Common myeloid progenitor, CD34-positive (primary cell): ENCODE results near the gene LEP.

ENCODE experiments used
- CTCF ChIA-PET: fragments of 350-600 bp; sonication (Branson Sonifier 250); formaldehyde crosslinking; loops from one replicate; lab custom pipeline; 2021; ENCODE audit warnings: antibody characterized with exemption; lab: Charles Lee
- POLR2A ChIA-PET: fragments of 350-600 bp; sonication (Branson Sonifier 250); formaldehyde crosslinking; loops from one replicate; lab custom pipeline; 2021; ENCODE audit warnings: antibody characterized with exemption; lab: Charles Lee
- DNase-seq, 3 donors: peaks; one replicate each; pipeline versions ENCODE4 v3.0.0 to v3.0.0-alpha.2; 2013
- H3K27ac ChIP-seq, 2 experiments: 1 replicate in 1 of 2; 2 replicates in 1 of 2; pipeline ENCODE4 v1.7.0; 2013; ENCODE audit warnings: inconsistent platforms in 2 of 2, low read length in 2 of 2, mild to moderate bottlenecking in 2 of 2, low read depth in 1 of 2, moderate library complexity in 1 of 2; ENCODE audit not compliant: severe bottlenecking in 2 of 2, insufficient read depth in 1 of 2, poor library complexity in 1 of 2
- H3K27me3 ChIP-seq, 5 experiments: replicated peaks in 2 of 5; 1 replicate in 3 of 5; 2 replicates in 2 of 5; pipeline versions ENCODE4 v1.6.1 to v1.7.0; 2013; ENCODE audit warnings: low read length in 4 of 5, mild to moderate bottlenecking in 2 of 5, moderate library complexity in 2 of 5, inconsistent platforms in 1 of 5; ENCODE audit not compliant: insufficient read depth in 5 of 5, control insufficient read depth in 4 of 5
- H3K36me3 ChIP-seq, 4 experiments: 1 replicate in 2 of 4; 2 replicates in 2 of 4; pipeline versions ENCODE4 v1.6.1 to v1.7.0; 2013; ENCODE audit warnings: low read length in 3 of 4, control low read depth in 1 of 4, mild to moderate bottlenecking in 1 of 4; ENCODE audit not compliant: control insufficient read depth in 4 of 4, insufficient read depth in 4 of 4
- H3K4me1 ChIP-seq, 4 experiments: 1 replicate in 3 of 4; 2 replicates in 1 of 4; pipeline versions ENCODE4 v1.6.1 to v1.7.1; 2013; ENCODE audit warnings: low read length in 3 of 4, mild to moderate bottlenecking in 3 of 4, control low read depth in 1 of 4, inconsistent platforms in 1 of 4, moderate library complexity in 1 of 4; ENCODE audit not compliant: control insufficient read depth in 4 of 4, insufficient read depth in 4 of 4; ENCODE audit errors: control extremely low read depth in 1 of 4
- H3K4me3 ChIP-seq, 7 experiments: 1 replicate in 4 of 7; 2 replicates in 3 of 7; pipeline versions ENCODE4 v1.5.1 to v1.7.0; 2013; ENCODE audit warnings: mild to moderate bottlenecking in 7 of 7, low read length in 6 of 7, moderate library complexity in 6 of 7, inconsistent platforms in 2 of 7, low read depth in 2 of 7, control low read depth in 1 of 7; ENCODE audit not compliant: insufficient read depth in 4 of 7, control insufficient read depth in 1 of 7; ENCODE audit errors: extremely low read depth in 1 of 7
- H3K9me3 ChIP-seq, 5 experiments: 1 replicate in 4 of 5; 2 replicates in 1 of 5; pipeline versions ENCODE4 v1.6.1 to v1.7.1; 2013; ENCODE audit warnings: low read length in 4 of 5, mild to moderate bottlenecking in 2 of 5, inconsistent platforms in 1 of 5, low read depth in 1 of 5, moderate library complexity in 1 of 5; ENCODE audit not compliant: control insufficient read depth in 4 of 5, insufficient read depth in 2 of 5; ENCODE audit errors: control extremely low read depth in 1 of 5
- WGBS: methylation state at CpG from one replicate; pipeline ENCODE4 v1.1.5; 2013; ENCODE audit not compliant: insufficient coverage; 5-methylcytosine and 5-hydroxymethylcytosine counted together

LEP gene

DNA sequence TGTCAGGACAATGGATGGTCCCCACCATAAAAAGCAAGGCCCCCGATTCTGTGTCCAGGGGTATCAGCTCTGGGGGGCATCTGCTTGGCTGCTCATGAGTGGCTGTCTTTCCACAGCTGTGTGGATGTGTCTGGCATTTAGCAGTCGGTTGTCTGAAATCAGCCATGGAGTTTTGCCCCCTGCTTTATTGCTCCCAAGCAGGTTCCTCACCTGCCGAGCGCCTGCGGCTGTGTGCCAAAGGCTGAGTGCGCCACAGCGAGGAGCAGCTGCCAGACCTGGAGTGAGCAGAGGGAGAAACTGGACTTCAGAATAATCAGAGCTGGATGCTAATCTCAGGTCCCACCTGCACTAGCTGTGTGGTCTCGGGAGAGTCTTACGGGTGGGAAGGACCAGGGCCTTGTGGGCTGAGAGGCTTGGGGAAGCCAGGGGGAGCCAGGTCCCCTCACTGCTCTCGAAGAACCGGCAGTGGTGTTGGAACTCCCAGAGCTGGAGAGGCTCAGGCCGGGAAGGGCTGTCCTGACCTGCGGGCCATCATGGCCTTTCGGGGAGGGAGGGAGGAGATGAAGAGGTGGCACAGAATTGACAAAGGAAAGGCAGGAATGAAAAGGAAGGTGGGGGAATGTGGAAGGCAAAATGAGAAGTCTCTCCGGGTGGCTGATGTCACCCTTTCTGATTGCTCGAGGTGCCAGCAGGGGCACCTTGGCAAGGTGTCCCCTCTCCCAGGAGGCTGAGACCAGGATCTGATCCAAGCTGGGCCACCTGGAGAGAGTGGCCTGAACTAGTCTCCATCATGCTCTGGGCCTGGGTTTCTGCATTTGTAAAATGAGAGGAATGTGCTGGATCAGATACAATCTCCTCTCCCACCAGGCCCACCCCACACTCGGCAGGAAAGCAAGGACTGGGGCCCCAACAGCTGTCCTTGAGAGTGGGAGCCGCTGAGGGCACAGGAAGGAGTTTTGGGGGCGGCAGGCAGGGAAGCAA, 30.2 kb upstream of the LEP start:
- H3K36me3 ChIP-seq = no peaks in the 10 kb centered on the region
- peaks cover 0 to 1% (median 0%) of the 10 kb centered on the region in 4 experiments for H3K4me1 ChIP-seq
- DNase-seq = no peak
- CTCF ChIA-PET = interaction anchor here (1.1 to 8.9 kb wide), 12 partner anchors 13 to 502 kb away, joined by 3 to 188 read pairs (median 6); no protein-coding TSS in a partner anchor
- no peaks in the 10 kb centered on the region for H3K9me3 ChIP-seq
- POLR2A ChIA-PET = interaction anchor here (0.8 kb wide), 1 partner anchor 75 kb away, joined by 3 read pairs; no protein-coding TSS in a partner anchor
- H3K27me3 ChIP-seq = peaks cover 0 to 2% (median 0%) of the 10 kb centered on the region in 5 experiments
- WGBS = 94% methylated on average over 15 of the region's 19 CpGs
- no peak overlapping the region for H3K4me3 ChIP-seq
- H3K27ac ChIP-seq = no peak overlapping the region

DNA sequence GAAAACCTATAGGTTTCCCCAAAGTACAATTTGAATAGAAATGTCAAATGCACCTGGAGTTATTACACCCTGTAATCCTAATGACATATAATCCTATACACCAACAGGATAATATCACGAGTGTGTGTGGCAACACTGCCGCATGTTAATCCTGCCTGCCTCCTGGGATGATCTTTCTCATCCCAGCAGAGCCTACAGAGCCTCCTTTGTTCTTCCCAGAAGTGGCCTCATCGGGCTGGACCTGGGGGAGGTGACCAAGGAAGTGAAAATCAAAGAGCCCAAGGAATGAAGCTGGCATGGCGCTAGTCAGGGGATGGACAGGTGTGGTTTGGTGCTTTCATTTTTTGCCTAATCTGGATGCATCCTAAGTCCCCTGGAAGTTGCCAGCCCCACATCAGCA, 29.5 kb upstream of the LEP start:
- ChIA-PET CTCF (interaction anchor here (1.8 to 8.9 kb wide), 5 partner anchors 12 to 503 kb away, joined by 5 to 188 read pairs (median 38); no protein-coding TSS in a partner anchor), POLR2A (no interaction called here)
- Histone ChIP-seq H3K4me3 (no peak overlapping the region), H3K36me3 (no peaks in the 10 kb centered on the region), H3K27ac (no peak overlapping the region), H3K27me3 (peaks cover 0 to 2% (median 0%) of the 10 kb centered on the region in 5 experiments), H3K4me1 (peaks cover 0 to 1% (median 0%) of the 10 kb centered on the region in 4 experiments), H3K9me3 (no peaks in the 10 kb centered on the region)
- WGBS = 100% methylated on average over 4 of the region's 4 CpGs
- no peak for DNase-seq

DNA sequence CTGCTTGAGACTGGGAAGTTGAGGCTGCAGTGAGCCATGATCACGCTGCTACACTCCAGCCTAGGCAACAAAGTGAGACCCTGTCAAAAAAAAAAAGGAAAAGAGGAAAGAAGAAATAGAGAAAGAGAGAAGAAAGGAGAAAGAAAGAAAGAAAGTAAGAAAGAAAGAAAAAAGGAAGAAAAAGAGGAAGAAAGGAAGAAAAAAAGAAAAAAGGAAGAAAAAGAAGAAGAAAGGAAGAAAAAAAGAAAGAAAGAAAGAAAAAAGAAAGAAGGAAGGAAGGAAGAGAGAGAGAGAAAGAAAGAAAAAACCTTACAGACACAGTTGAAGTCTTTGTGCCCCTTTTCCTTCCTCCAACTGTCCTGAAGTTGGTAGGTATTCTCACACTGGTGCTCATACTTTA, 26.6 kb upstream of the LEP start:
- Histone ChIP-seq H3K9me3 (no peaks in the 10 kb centered on the region), H3K4me3 (no peak overlapping the region), H3K4me1 (peaks cover 0 to 1% (median 0%) of the 10 kb centered on the region in 4 experiments), H3K36me3 (no peaks in the 10 kb centered on the region), H3K27ac (no peak overlapping the region), H3K27me3 (no peaks in the 10 kb centered on the region)
- WGBS = 89% methylated on average over 1 of the region's 1 CpG
- ChIA-PET POLR2A (no interaction called here), CTCF (interaction anchor here (1.4 to 1.7 kb wide), 2 partner anchors 79 to 107 kb away, joined by 4 to 5 read pairs; no protein-coding TSS in a partner anchor)
- DNase-seq = no peak

DNA sequence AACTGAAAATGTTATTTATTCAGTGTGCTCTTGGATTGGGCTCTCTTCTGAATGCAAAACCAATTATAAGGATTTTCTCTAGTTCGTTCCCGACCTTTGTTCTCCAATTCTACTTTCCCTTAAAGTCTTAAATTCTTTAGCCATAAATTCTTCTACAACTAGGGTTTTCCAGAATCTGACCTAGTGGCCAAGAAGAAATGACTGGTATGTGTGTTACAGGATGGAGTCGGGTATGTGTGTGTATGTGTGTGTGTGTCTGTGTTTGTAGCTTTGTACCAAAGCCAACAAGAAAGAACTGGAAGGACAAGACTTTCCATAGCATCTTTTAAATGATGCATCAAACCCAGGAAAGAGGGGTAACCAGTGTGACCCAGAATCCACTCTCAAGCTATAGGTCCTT, 25.8 kb upstream of the LEP start:
- Histone ChIP-seq H3K4me3 (no peak overlapping the region), H3K27ac (no peak overlapping the region), H3K27me3 (no peaks in the 10 kb centered on the region), H3K4me1 (no peaks in the 10 kb centered on the region), H3K9me3 (no peaks in the 10 kb centered on the region), H3K36me3 (no peaks in the 10 kb centered on the region)
- CTCF ChIA-PET = interaction anchor here (0.8 to 1.9 kb wide), 5 partner anchors 10 to 507 kb away, joined by 3 to 8 read pairs (median 4); no protein-coding TSS in a partner anchor
- DNase-seq = no peak
- no CpG with 5 or more reads among the region's 3 CpGs for WGBS
- POLR2A ChIA-PET = no interaction called here

DNA sequence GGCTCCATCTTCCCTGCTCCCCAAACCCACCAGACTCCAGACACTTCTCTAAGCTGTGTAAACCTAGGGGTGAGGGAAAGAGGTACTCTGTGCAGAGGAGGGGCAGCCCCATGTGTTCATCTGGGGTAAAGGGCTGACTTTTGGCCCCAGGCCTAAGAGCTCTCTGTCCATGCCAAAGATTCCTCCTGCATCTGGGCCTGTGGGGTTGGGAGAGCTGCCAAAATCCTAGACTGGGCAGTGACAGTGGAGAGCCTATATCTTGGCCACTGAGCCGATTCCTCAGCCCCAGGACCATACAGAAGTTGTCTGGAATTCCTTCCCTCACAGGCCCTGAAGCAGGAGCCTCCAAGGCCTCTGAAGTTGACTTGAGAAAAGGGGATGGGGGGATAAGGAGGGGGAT, 25.3 kb upstream of the LEP start:
- Histone ChIP-seq H3K36me3 (no peaks in the 10 kb centered on the region), H3K27ac (no peak overlapping the region), H3K4me3 (no peak overlapping the region), H3K4me1 (no peaks in the 10 kb centered on the region), H3K9me3 (no peaks in the 10 kb centered on the region), H3K27me3 (no peaks in the 10 kb centered on the region)
- no peak for DNase-seq
- ChIA-PET CTCF (interaction anchor here (0.8 to 1.9 kb wide), 5 partner anchors 10 to 507 kb away, joined by 3 to 8 read pairs (median 4); no protein-coding TSS in a partner anchor), POLR2A (no interaction called here)
- WGBS = no CpG with 5 or more reads among the region's 1 CpG

DNA sequence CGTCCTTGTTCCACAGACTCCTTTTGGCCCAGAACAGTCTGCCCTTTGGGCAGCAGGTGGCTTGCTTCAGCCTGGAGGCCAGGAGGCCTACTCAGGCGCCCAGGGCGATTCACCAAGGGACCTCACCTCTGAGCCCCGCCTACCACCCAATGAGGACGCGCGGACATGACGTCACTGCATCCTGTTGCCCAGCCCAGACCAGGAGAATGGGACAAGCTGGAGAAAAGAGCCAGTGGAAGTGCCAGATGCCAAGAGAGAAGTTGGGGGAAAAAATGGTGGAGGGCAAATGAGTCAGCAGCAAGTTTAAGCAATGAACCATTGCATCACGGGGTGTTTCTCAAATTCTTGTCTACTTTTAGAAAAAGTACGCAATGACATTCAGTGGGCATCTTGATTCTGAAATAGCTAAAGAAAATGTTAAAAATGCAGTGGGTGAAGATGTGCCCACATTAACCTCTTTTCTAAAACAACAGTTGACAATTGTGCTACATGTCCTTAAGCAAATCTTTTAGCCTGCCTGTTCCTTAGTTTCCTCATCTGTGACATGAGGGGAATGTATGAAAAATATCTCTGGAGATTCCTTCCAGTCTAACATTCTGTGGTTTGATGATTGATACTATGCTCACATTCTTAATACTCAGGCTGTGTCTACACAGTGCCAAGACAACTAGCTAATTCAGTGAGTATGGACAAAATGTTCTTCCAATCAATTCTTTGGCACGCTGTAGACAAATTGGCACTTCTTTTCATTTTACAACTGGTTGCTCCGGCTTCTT, 23.9 kb upstream of the LEP start:
- Histone ChIP-seq H3K27ac (no peak overlapping the region), H3K4me1 (peaks cover 2 to 6% (median 3%) of the 10 kb centered on the region in 4 experiments), H3K4me3 (no peak overlapping the region), H3K9me3 (no peaks in the 10 kb centered on the region), H3K36me3 (no peaks in the 10 kb centered on the region), H3K27me3 (peaks cover 0 to 2% (median 0%) of the 10 kb centered on the region in 5 experiments)
- CTCF ChIA-PET = interaction anchor here (1.7 kb wide), 1 partner anchor 13 kb away, joined by 3 read pairs; no protein-coding TSS in a partner anchor
- peak in 1 of 3 donors; percentile 22 for DNase-seq
- POLR2A ChIA-PET = no interaction called here
- 97% methylated on average over 12 of the region's 12 CpGs for WGBS
